ENCODE results near the gene NCOA7.

DNA sequence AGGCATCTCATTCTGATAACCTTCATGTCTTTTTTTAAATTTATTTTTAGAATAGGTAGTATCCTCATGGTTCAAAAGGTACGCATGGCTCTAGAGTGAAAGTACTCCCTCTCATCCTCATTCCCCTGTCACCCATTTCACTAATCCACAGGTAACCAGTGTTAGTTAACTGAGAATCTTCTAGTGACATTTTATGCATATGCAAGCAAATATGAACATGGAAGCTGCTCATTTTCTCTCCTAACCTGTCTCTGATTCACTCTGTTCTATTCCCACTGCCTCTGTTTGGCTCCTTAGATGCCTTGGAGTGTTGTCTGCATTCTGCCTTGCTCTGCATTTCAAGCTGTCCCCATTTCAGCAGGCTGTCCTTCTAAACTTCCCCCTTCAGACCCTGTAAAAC, 4.5 kb downstream of the NCOA7 start:
- TF ChIP-seq YY1 (IDR thresholded peaks at IDR 0.05; ENCODE audit: insufficient read depth, insufficient read length) (no peak), SUZ12 (IDR thresholded peaks at IDR 0.05; ENCODE audit: extremely low read depth, insufficient read depth, insufficient read length) (no peak)
